MV-4-11 (cell line): ENCODE data around the gene JAGN1.
"Not testable (repeated sequence)": the region's sequence is repeated elsewhere in the genome, so short reads cannot be mapped to it uniquely, and the experiment has no call there.

Experiments
- DNase-seq: peaks from one replicate; lab custom pipeline; 2025; lab: John Stamatoyannopoulos, UW

Gene JAGN1

GRCh38 chr3:9867106-9867505 lies 23.3 kb upstream of the JAGN1 start:
- no peak for DNase-seq

GRCh38 chr3:9869955-9870354 lies 20.5 kb upstream of the JAGN1 start:
- no peak for DNase-seq

GRCh38 chr3:9870978-9871377 lies 19.4 kb upstream of the JAGN1 start:
- DNase-seq = no peak

GRCh38 chr3:9872067-9872466 lies 18.3 kb upstream of the JAGN1 start:
- not testable (repeated sequence) for DNase-seq

- no peak for DNase-seq
Measured at GRCh38 chr3:9875448-9875847, 15.0 kb upstream of the JAGN1 start.

- not testable (repeated sequence) for DNase-seq
Measured at GRCh38 chr3:9876255-9876654, 14.2 kb upstream of the JAGN1 start.

- no peak for DNase-seq
Measured at GRCh38 chr3:9876991-9877390, 13.4 kb upstream of the JAGN1 start.

GRCh38 chr3:9878700-9879099 lies 11.7 kb upstream of the JAGN1 start:
- no peak for DNase-seq

- DNase-seq = no peak
Measured at GRCh38 chr3:9879830-9880549, 10.4 kb upstream of the JAGN1 start, which contains the start of gene CIDEC. TSS of gene CIDEC (minus strand) at chr3:9880253. CDS start at chr3:9878486, 1,767 bp downstream.

- DNase-seq = no peak
Measured at GRCh38 chr3:9881441-9881840, 9.0 kb upstream of the JAGN1 start.

GRCh38 chr3:9883706-9884554 lies 6.5 kb upstream of the JAGN1 start:
- no peak for DNase-seq

- no peak for DNase-seq
Measured at GRCh38 chr3:9884555-9885165, 5.8 kb upstream of the JAGN1 start.

- DNase-seq = no peak
Measured at GRCh38 chr3:9886328-9886727, 4.1 kb upstream of the JAGN1 start.

GRCh38 chr3:9887480-9887879 lies 2.9 kb upstream of the JAGN1 start:
- DNase-seq = peak; percentile 40

GRCh38 chr3:9888540-9888939 lies 1.9 kb upstream of the JAGN1 start:
- DNase-seq = no peak

GRCh38 chr3:9889405-9889804 lies 1.0 kb upstream of the JAGN1 start:
- DNase-seq = no peak

- peak; percentile 22 for DNase-seq
Measured at GRCh38 chr3:9891072-9891622, 737 bp downstream of the JAGN1 start.

- no peak for DNase-seq
Measured at GRCh38 chr3:9893739-9894138, 3.3 kb downstream of the JAGN1 start.

GRCh38 chr3:9895715-9896114 lies 5.3 kb downstream of the JAGN1 start:
- DNase-seq = not testable (repeated sequence)

- DNase-seq = peak; percentile 44
Measured at GRCh38 chr3:9896755-9897407, 6.5 kb downstream of the JAGN1 start.

GRCh38 chr3:9897408-9898372 lies 7.3 kb downstream of the JAGN1 start:
- no peak for DNase-seq
